NAMALWA (cell line): ENCODE results near the gene MRPL51.
"Not testable (repeated sequence)": the region's sequence is repeated elsewhere in the genome, so short reads cannot be mapped to it uniquely, and the experiment has no call there.

Experiments
- DNase-seq: peaks from one replicate; pipeline ENCODE4 v3.0.0-alpha.2; 2015; ENCODE audit warnings: low spot score

The MRPL51 gene

DNA sequence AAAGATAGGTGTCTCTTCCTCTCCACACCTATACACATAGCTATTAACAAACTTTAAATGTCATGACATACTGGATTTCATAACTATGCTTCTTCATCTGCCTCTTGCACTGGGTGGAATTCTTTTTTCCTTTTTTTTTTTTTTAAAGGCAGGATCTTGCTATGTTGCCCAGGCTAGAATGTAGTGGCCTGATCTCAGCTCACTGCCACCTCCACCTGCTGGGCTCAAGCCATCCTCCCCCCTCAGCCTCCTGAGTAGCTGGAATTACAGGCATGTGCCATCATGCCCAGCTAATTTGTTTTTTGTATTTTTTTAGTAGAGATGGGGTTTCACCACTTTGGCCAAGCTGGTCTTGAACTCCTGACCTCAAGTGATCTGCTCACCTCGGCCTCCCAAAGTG lies 4.8 kb downstream of the MRPL51 start:
- DNase-seq = no peak

DNA sequence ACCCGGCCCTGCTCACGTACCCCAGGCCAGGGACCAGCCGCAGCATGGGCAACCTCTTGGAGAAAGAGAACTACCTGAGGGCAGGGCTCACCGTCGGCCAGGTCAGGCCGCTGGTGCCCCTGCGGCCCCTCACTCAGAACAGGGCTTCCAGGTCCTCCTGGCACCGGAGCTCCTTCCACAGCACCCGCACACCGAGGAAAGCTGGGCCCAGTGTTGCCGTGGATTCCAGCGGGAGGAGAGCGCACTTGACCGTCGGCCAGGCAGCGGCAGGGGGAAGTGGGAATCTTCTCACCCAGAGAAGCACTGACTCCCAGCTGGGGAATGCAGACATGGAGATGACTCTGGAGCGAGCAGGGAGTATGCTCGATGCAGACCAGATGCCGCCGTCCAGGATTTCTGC lies 14.6 kb downstream of the MRPL51 start:
- DNase-seq = no peak

- DNase-seq = not testable (repeated sequence)
These were observed 15.3 kb downstream of the MRPL51 start for GRCh38 chr12:6477601-6478377.

DNA sequence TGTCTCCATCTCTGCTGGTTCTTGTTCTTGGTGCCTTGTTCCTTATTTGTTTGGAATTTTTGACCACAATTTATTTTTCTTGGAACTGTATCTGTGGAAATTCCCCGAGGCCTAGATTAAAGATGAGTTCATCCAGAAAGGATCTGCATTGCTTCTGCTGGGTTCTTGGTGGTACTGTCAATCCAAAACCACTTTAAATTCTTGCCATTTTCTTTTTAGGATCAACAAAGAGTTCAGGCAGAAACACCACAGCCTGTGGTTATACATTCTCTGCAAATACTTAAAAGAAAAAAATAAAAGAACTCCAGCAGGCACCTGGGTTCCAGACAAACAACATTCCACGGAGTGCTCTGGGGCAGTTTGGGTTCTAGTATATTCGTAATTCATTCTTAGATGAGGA lies 16.6 kb downstream of the MRPL51 start:
- no peak for DNase-seq

DNA sequence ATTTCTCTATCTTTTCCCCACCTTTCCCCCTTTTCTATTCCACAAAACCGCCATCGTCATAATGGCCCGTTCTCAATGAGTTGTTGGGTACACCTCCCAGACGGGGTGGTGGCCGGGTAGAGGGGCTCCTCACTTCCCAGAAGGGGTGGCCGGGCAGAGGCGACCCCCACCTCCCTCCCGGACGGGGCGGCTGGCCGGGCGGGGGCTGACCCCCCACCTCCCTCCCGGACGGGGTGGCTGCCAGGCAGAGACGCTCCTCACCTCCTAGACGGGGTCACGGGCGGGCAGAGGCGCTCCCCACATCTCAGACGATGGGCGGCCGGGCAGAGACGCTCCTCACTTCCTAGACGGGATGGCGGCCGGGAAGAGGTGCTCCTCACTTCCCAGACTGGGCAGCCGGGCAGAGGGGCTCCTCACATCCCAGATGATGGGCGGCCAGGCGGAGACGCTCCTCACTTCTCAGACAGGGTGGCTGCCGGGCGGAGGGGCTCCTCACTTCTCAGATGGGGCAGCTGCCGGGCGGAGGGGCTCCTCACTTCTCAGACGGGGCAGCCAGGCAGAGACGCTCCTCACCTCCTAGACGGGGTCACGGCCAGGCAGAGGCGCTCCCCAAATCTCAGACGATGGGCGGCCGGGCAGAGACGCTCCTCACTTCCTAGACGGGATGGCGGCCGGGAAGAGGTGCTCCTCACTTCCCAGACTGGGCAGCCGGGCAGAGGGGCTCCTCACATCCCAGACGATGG lies 17.7 kb downstream of the MRPL51 start:
- not testable (repeated sequence) for DNase-seq

DNA sequence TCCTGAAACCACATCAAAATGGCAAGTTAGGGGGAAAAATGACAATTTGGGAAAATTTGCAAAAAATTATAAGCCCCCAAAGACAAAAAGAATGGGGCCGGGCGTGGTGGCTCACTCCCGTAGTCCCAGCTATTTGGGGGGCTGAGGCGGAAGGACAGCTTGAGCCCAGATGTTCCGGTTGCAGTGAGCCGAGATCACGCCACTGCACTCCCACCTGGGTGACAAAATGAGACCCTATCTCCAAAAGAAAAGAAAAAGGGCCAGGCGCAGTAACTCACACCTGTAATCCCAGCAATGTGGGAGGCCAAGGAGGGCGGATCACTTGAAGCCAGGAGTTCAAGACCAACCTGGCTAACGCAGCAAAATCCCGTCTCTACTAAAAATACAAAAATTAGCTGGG lies 20.6 kb downstream of the MRPL51 start:
- DNase-seq = no peak

GRCh38 chr12:6471989-6472360 lies 21.1 kb downstream of the MRPL51 start:
- DNase-seq = no peak

GRCh38 chr12:6470375-6471163 lies 22.5 kb downstream of the MRPL51 start, which contains the start of gene VAMP1:
TSS of gene VAMP1 (minus strand) at chr12:6470677. CDS start at chr12:6470531, 146 bp downstream.
- DNase-seq = peak; percentile 98

- peak; percentile 56 for DNase-seq
These were observed 23.3 kb downstream of the MRPL51 start for GRCh38 chr12:6469609-6470374.

GRCh38 chr12:6469092-6469491 lies 24.0 kb downstream of the MRPL51 start:
- peak; percentile 27 for DNase-seq

DNA sequence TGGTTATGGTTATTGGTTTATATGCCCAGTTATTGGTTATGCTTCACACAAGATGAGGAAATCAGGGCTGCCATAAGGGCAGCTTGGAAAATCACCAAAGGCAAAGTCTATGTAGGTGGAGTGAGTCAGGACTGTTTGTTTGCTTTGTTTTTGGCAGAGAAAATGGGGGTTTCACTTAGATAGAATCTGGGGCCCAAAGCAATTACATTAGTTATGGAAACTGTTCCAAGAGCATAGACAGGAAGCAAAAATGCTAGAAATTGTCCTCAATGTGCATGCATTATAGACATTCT lies 24.8 kb downstream of the MRPL51 start:
- no peak for DNase-seq

GRCh38 chr12:6467571-6468282 lies 25.3 kb downstream of the MRPL51 start:
- DNase-seq = not testable (repeated sequence)

GRCh38 chr12:6466751-6467150 lies 26.3 kb downstream of the MRPL51 start:
- DNase-seq = not testable (repeated sequence)

DNA sequence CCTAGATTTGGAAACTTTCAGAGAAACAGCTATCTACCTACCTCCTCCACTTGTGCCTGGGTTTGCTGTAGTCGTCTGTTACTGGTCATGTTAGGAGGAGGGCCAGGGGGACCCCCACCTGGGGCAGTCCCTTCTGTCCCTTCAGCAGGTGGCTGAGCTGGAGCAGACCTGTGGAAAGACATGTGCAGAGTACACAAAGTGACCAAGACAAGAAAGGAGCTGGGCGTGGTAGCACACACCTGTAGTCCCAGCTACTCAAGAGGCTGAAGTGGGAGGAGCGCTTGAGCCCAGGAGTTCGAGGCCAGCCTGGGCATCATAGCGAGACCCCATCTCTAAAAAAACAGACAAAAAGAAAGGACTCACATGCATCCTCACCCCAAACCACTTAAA lies 26.9 kb downstream of the MRPL51 start:
- no peak for DNase-seq

- DNase-seq = peak; percentile 80
These were observed 27.4 kb downstream of the MRPL51 start for GRCh38 chr12:6465467-6466183.

DNA sequence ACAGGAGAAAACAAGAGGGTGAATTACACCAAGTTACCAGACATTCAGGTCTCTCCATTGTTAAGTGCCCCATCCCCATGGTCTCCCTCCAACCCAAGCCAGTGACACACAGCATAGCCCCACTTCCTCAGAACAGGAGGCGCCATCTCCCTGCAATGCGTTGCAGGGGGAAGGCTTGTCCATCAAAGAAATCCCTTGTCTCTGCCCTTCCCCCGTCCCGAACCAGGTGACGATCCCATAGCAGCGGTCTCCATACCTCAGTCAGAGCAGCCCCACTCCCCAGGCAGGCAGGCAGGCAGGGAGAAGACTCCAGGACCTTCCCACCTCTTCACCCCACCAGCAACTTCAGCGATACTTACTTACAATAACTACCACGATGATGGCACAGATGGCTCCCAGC lies 28.5 kb downstream of the MRPL51 start:
- DNase-seq = no peak

- no peak for DNase-seq
These were observed 29.2 kb downstream of the MRPL51 start for GRCh38 chr12:6463858-6464257.

DNA sequence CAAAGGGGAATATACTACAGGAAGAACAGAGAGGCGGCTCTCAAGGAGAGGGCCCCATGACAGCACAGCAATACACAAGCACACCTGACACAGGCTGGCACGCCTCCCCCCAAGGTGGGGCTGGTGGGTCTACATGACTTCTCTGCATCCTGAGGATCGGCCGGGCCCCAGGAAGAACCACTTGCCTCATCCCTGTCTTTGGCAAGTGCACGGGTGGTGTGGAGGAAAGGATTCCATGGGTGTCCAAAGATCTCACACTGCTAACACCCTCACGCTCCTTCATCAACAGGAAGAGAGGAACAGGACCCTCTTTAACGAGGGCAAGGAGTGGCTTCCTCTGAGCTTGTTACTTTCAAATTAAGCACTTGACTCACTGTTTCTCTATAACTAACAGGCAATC lies 29.8 kb downstream of the MRPL51 start:
- peak; percentile 21 for DNase-seq

DNA sequence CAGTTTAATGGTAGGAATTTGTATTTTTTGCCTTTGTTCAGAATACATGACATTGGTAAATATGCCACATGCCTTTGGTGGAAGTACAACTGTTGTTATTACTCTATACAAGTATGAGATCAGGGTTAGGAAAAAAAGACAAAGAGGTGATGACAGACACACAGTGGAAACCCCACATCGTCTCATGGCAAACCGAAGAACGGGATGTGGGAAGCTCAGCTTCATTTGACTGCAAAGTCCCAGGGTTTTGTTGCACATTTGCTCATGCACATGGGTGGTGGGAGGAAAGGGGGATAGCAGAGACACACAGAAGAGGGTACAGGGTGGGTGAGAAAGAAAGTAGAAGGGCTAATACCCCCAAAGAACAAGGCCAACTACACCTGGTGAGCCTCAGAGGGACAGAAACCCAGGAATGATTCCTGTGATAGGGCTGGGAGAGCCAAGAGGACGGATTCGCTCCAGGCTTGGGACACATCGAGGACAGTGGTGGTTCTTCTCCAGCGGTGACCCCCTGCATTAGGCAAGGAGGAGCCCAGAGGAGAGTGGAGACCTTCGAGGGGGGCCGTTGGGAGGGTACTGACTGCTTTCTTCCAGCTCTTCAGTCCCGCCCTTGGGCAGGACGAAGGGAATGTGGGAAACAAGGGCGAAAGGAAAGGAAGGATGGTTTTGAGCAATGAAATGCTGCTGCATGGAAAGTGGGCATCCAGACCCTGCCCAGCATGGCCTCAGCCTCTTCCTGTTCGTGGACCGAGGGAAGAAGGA lies 30.6 kb downstream of the MRPL51 start:
- DNase-seq = no peak
